Lung microvascular endothelial cell (primary cell): ENCODE measurements around the gene FRY. TPM values are rescaled to one million over a fixed set of nuclear protein-coding genes. Genes with fewer than 3 reads are reported as not detected.
A peak's percentile ranks its signal among the peaks of the same experiment; 100 is the strongest.

ENCODE experiments used
- DNase-seq, 2 donors: peaks; one replicate each; pipeline versions ENCODE4 v3.0.0 to v3.0.0-alpha.2; 2010; ENCODE audit warnings: low read depth in 2 of 2
- total RNA-seq: library from RNA; depleted of rRNA; stranded (reverse); fragments of >200 nt; gene quantifications from 2 replicates; pipeline ENCODE4 v1.2.1, GENCODE V29; 2014

FRY gene
- total RNA-seq, 1 donor from 2014 or later, result 156 TPM

DNA sequence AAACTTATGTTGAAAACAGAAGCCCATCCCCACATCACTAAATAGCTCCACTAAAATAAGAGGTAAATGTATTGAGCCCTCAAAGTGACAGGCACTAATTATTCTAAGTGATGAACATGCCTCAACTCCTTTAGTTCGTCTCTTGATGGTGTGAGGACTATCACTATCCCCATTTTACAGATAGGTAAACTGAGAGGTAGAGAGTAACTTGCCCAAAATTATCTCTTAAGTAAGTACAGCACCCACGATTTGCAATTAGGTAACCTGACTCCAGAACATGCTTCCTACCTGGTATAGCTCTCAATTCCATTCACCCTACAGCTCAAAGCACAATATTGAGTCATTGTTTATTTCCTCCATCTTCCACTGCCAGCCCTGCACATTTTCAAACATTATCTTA, 270.9 kb downstream of the FRY start:
- no peak for DNase-seq

GRCh38 chr13:32305646-32306045, 274.1 kb downstream of the FRY start:
- DNase-seq, result no peak

DNA sequence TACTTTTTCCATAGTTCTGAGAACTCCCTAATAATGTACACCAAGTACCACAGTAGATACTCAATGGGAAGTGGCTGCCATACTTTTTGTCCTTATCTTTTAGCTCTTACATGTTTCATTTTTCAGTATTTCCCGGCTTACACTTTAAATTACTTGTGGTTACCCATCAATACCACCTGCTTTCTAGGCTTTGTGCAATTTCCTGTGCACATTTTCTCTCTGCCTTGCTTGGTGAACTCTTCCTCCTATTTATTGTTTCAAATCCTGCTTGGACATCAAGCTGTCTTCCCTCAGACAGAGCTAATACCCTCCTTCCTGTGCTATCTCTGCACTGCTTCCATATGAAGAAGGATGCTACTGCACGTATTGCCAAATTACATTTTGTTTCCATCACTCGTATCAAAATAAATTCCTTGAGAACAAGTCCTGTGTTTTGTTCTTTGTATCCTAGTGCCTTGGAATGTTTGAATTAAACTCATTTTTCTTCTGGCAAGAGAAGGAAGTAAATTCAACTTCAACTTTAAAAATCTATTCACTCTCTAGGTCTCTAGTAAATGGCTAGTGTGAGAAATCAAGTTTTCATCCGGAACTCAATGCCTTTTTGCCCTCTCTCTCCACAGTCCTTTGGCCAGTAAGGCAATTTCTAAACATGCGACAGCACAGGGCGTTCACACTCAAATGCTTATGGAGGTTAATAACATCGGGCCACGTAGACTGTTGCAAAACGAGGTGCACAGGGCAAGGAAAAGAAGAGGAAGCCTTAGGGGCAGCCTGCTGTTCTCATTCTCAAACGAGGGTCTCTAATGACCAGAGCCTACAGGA, 277.9 kb downstream of the FRY start:
- DNase-seq, result no peak

GRCh38 chr13:32310134-32310706, 278.6 kb downstream of the FRY start:
- peak; percentile 74 to 78 for DNase-seq

GRCh38 chr13:32311188-32311897, 279.8 kb downstream of the FRY start:
- no peak for DNase-seq

DNA sequence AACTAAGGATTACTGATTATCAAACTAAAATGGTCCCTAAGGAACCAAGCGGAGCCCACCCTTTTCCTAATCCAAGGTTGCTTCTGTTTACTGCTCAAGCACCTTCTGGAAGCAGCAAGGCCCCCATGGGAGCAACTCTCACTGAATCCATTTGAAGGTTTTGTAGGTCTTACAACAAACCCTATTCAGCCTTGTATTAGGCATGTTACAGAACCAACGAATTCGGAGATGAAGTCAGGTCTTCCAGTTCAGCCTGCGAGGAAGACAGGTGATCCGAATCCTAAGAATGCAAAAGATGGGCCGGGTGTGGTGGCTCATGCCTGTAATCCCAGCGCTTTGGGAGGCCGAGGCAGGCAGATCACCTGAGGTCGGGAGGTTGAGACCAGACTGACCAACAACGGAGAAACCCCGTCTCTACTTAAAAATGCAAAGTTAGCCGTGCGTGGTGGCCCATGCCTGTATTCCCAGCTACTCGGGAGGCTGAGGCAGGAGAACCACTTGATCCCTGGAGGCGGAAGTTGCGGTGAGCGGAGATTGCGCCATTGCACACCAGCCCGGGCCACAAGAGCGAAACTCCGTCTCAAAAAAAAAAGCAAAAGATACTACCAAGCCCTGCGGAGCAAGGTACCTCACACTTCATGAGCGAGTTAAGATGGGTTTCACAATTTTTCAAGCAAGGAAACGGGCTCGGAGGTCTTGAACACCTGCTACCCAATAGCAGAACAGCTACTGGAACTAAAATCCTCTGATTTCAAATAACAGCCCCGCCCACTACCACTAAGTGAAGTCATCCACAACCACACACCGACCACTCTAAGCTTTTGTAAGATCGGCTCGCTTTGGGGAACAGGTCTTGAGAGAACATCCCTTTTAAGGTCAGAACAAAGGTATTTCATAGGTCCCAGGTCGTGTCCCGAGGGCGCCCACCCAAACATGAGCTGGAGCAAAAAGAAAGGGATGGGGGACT, 283.0 kb downstream of the FRY start:
- peak; percentile 31 to 65 for DNase-seq

- DNase-seq, result peak; percentile 92 to 93
These were observed 283.9 kb downstream of the FRY start, which contains the start of the genes BRCA2 and ZAR1L for GRCh38 chr13:32315238-32316027. BRCA2 (plus strand) TSS chr13:32315508; CDS start chr13:32316461, 953 bp downstream. ZAR1L (minus strand) TSS chr13:32315363; CDS start chr13:32311925, 3,438 bp downstream.

DNA sequence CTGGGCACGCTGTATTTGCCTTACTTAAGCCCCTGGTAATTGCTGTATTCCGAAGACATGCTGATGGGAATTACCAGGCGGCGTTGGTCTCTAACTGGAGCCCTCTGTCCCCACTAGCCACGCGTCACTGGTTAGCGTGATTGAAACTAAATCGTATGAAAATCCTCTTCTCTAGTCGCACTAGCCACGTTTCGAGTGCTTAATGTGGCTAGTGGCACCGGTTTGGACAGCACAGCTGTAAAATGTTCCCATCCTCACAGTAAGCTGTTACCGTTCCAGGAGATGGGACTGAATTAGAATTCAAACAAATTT, 284.4 kb downstream of the FRY start:
- peak in 1 of 2 donors; percentile 56 for DNase-seq

- no peak for DNase-seq
These were observed 284.9 kb downstream of the FRY start for GRCh38 chr13:32316501-32316900.

- no peak for DNase-seq
These were observed 286.3 kb downstream of the FRY start for GRCh38 chr13:32317716-32318465.

DNA sequence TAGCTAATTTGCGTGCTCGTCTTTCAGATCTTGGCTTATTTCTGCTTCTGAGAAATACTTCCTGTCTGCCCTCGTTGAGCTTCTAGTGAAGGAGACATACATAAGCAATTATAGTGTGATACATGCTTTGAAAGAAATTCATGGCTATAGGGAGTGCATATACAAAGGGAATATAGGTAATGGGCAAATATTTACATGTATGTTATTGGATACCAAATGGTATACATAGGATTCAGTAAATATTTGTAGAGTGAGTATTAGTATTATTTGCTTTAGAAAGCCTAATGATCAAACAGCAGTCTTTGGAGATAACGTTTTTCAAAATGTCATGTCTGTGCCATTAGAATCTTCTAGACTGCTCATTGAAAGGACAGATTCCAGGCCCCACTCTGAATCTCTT, 289.0 kb downstream of the FRY start:
- no peak for DNase-seq

GRCh38 chr13:32323912-32324311, 292.3 kb downstream of the FRY start:
- DNase-seq, result peak in 1 of 2 donors; percentile 69

DNA sequence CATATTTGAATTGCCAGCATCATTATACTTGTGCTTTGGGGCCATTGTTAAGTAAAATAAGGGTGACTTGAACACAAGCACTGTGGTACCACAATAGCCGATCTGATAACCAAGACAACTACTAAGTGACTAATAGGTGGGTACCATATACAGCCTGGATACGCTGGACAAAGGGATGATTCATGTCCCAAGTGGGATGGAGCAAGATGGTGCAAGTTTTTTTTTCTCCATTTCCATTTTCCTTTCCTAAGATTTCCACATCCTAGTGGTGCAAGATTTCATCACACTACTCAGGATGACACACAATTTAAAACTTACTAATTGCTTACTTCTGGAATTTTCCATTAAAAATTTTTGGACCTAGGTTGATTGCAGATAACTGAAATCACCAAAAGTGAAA, 298.9 kb downstream of the FRY start:
- peak in 1 of 2 donors; percentile 29 for DNase-seq

DNA sequence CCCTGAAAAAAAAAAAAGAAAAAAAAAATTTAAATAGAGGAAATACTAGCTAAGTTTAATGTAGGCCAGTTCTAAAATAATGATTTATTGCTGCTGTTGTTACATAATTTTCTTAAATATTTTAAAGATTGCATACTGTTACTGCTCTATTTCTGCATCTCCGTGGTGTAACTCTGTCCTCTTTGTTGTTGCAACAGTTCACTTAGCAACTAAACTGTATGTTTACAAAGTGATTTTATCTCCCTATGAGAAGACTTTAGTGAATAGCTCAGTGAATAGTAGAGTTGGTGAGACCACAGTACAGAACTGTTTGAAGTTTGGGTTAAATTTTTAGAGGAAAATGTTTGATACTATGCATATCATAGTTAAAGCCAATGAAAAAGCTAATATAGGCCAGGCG, 303.1 kb downstream of the FRY start:
- DNase-seq, result no peak

GRCh38 chr13:32340914-32341313, 309.3 kb downstream of the FRY start:
- no peak for DNase-seq

GRCh38 chr13:32347651-32348050, 316.1 kb downstream of the FRY start:
- DNase-seq, result no peak
